ENCODE data around the gene LIPC.
A peak's percentile ranks its signal among the peaks of the same experiment; 100 is the strongest.

The LIPC gene

DNA sequence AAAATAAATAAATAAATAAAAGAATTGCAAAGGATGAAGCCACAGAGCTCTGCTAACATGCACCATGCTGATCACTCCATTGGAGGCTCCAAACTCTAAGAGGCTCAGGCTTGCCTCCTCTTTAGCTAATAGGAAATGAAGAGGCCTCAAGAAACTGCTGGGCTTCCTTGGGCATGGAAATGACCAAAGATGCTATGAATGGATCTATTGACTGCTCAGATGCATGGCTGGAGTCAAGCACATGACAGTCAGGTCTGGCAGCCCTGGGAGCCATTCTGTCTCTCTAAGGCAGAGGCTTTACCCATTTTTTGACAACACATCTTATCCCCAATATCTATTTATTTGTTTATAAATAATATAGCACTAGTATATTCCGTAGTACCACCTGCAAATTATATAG is 5.3 kb upstream of the LIPC start:
- DNase-seq (ENCODE audit: low read depth), result no peak
- TF ChIP-seq, protein P1, sequence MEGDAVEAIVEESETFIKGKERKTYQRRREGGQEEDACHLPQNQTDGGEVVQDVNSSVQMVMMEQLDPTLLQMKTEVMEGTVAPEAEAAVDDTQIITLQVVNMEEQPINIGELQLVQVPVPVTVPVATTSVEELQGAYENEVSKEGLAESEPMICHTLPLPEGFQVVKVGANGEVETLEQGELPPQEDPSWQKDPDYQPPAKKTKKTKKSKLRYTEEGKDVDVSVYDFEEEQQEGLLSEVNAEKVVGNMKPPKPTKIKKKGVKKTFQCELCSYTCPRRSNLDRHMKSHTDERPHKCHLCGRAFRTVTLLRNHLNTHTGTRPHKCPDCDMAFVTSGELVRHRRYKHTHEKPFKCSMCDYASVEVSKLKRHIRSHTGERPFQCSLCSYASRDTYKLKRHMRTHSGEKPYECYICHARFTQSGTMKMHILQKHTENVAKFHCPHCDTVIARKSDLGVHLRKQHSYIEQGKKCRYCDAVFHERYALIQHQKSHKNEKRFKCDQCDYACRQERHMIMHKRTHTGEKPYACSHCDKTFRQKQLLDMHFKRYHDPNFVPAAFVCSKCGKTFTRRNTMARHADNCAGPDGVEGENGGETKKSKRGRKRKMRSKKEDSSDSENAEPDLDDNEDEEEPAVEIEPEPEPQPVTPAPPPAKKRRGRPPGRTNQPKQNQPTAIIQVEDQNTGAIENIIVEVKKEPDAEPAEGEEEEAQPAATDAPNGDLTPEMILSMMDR (conservative IDR thresholded peaks at IDR 0.05; ENCODE audit: control insufficient read depth, insufficient read depth, low read depth, low read length), result no peak
- no peak overlapping the region for H3K4me3 ChIP-seq (ENCODE audit: control insufficient read depth, low read depth, low read length)

DNA sequence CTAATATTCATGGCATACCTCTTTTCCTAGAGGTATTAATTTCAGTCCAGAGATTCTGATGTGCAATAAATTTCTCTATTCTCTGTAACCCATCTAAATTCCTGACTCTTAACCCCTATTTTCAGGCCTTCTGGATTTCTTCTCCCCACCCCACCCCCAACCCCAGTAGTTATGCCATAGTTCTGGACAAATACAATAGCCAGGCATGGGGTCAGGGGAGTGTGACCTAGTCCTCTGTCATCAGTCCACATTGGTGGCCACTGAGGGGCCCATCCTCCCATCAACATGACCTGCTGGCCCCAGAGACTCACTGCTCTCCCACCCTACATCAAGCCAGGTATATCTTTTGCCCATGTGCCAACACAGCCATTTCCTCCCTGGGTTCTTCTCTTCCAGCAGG is 3.8 kb upstream of the LIPC start:
- no peak for DNase-seq (ENCODE audit: low read depth)
- H3K4me3 ChIP-seq (ENCODE audit: control insufficient read depth, low read depth, low read length), result no peak overlapping the region
- TF ChIP-seq, protein P1 (conservative IDR thresholded peaks at IDR 0.05; ENCODE audit: control insufficient read depth, insufficient read depth, low read depth, low read length), result no peak

DNA sequence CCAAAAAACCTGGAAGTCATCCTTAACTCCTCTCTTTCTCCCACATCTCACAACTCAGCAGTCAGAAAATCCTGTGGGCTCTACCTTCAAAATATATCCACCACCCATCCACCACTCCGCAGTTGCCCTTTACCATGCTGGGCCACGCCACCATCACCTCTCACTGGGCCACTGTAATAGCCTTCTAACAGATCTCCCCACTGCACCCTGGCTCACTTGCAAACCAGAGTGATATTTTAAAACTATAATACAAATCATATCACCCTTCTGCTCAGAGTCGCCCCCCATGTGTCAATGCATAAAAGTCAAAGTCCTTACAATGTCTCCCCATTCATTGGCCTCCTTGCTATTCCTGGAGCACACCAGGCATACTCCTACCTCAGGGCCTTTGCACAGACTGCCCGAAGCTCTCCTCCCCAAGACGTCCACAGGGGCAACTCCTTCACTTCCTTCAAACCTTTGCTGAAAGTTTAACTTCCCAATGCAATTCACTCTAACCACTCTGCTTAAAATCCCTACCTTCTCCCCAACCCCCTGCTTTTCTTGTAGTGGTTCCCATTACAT is 1.5 kb upstream of the LIPC start:
- DNase-seq (ENCODE audit: low read depth), result no peak
- no peak overlapping the region for H3K4me3 ChIP-seq (ENCODE audit: control insufficient read depth, low read depth, low read length)
- TF ChIP-seq, protein P1 (conservative IDR thresholded peaks at IDR 0.05; ENCODE audit: control insufficient read depth, insufficient read depth, low read depth, low read length), result no peak

DNA sequence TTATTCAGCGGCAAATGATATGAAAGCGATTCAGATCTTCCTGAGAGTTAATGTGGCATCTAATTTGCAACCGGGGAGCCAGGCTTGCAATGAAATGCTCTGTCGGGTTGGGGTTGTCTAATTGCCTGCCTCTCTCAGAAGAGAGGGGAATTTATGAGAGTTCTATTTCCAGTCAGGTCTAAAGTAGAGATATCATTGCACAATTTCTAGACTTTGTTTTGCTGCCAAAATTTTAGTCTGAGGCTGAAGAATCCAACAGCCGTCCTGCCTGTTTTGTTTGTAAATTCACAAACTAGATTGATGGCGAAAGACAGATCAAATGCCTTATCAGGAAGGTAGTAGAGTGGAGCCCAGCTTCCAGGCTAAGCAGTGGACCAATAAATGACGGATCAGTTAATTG is 610 bp downstream of the LIPC start:
- TF ChIP-seq, protein P1 (conservative IDR thresholded peaks at IDR 0.05; ENCODE audit: control insufficient read depth, insufficient read depth, low read depth, low read length), result no peak
- DNase-seq (ENCODE audit: low read depth), result peak; percentile 52
- H3K4me3 ChIP-seq (ENCODE audit: control insufficient read depth, low read depth, low read length), result no peak overlapping the region

DNA sequence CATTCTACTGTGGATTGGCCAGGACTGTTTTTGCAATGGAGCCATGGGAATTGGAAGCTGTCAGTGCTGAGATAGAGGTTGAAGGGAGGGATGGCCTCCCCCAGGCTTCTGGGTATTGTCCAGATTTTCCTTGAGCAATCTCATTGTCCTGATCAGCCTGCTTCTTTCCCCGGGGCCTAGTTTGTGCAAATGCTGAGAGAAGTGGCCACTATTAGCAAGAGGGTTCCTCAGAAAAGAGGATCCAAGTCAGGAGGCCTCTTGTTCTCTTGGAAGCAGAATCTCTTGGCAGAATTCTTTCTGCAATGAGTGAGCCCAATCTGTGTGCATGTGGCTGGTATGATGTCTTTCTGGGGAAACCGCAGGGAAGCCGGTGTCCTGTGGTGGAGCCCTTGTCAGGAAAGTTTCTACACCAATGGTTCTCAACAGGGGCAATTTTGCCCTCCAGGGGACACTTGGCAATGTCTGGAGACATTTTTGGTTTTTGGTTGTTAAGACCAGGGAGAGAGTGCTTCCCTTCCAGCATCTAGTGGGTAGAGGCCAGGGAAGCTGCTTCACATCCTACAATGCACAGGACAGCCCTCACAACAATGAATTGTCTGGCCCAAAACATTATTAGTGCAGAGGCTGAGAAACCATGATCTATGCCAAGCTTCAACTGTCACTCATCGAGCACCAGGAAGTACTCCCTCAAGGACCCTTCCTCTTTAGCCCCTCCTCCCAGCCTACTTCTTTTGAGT is 2.0 kb downstream of the LIPC start:
- TF ChIP-seq, protein P1 (conservative IDR thresholded peaks at IDR 0.05; ENCODE audit: control insufficient read depth, insufficient read depth, low read depth, low read length), result no peak
- peak; percentile 59 for DNase-seq (ENCODE audit: low read depth)
- H3K4me3 ChIP-seq (ENCODE audit: control insufficient read depth, low read depth, low read length), result no peak overlapping the region

DNA sequence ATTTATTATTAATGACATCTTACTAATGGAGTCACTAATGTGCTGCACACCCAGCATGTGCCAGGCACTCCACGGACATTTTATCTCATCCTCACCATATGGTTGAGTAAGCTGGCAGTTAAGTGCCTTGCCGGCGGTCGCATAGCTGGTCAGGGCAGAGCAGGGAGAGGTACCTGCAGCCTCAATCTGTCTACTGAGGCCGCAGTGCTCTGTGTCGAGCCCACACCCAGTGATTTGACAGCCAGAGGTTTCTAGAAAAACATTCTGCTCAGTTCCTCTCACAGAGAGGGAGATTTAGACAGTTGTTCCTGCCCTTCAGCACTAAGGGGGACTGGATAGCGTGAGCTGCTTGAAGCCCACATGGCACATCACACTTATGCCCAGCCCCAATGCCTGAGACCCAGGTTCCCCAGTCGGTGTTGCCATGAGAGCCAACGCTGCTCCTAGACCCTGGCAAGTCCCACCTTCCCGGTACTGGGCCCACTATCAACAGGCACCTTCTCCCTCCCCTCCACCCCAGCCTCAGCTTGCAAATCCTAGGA is 2.6 kb downstream of the LIPC start:
- DNase-seq (ENCODE audit: low read depth), result no peak
- TF ChIP-seq, protein P1 (conservative IDR thresholded peaks at IDR 0.05; ENCODE audit: control insufficient read depth, insufficient read depth, low read depth, low read length), result no peak
- no peak overlapping the region for H3K4me3 ChIP-seq (ENCODE audit: control insufficient read depth, low read depth, low read length)

Data from fibroblast of mammary gland (primary cell).